ENCODE results near the gene A2M. TPM values are rescaled to one million over a fixed set of nuclear protein-coding genes. Genes with fewer than 3 reads are reported as not detected.

The A2M gene
- polyA plus RNA-seq, 1 experiment = 171 TPM

GRCh38 chr12:9103050-9103849 lies 12.5 kb downstream of the A2M start:
- POLR2A ChIA-PET = no interaction called here
- CTCF ChIA-PET = no interaction called here
- Histone ChIP-seq H3K4me3 (ENCODE audit: low read depth, low read length) (no peak overlapping the region), H3K36me3 (ENCODE audit: control insufficient read depth, insufficient read depth, low read length) (no peaks in the 10 kb centered on the region), H3K27me3 (ENCODE audit: control insufficient read depth, insufficient read depth, low read length) (no peaks in the 10 kb centered on the region)
- TF ChIP-seq CTCF (IDR thresholded peaks at IDR 0.05; ENCODE audit: insufficient read depth, low read depth, low read length) = no peak
- no peak for DNase-seq (ENCODE audit: low read depth)

- DNase-seq (ENCODE audit: low read depth) = no peak
- POLR2A ChIA-PET = no interaction called here
- no peak overlapping the region for H3K4me3 ChIP-seq (ENCODE audit: low read depth, low read length)
- H3K27me3 ChIP-seq (ENCODE audit: control insufficient read depth, insufficient read depth, low read length) = no peaks in the 10 kb centered on the region
- CTCF ChIA-PET = interaction anchor here (0.6 kb wide), 1 partner anchor 13 kb away, joined by 3 read pairs; no protein-coding TSS in a partner anchor
- no peak for TF ChIP-seq CTCF (IDR thresholded peaks at IDR 0.05; ENCODE audit: insufficient read depth, low read depth, low read length)
- no peaks in the 10 kb centered on the region for H3K36me3 ChIP-seq (ENCODE audit: control insufficient read depth, insufficient read depth, low read length)
These were observed 14.6 kb downstream of the A2M start for GRCh38 chr12:9101018-9101687.

- H3K4me3 ChIP-seq (ENCODE audit: low read depth, low read length) = no peak overlapping the region
- no peak for TF ChIP-seq CTCF (IDR thresholded peaks at IDR 0.05; ENCODE audit: insufficient read depth, low read depth, low read length)
- ChIA-PET POLR2A (no interaction called here), CTCF (no interaction called here)
- H3K27me3 ChIP-seq (ENCODE audit: control insufficient read depth, insufficient read depth, low read length) = no peaks in the 10 kb centered on the region
- DNase-seq (ENCODE audit: low read depth) = no peak
- no peaks in the 10 kb centered on the region for H3K36me3 ChIP-seq (ENCODE audit: control insufficient read depth, insufficient read depth, low read length)
These were observed 16.0 kb downstream of the A2M start for GRCh38 chr12:9099552-9100190.

- CTCF ChIA-PET = interaction anchor here (0.7 kb wide), 1 partner anchor 20 kb away, joined by 3 read pairs; no protein-coding TSS in a partner anchor
- DNase-seq (ENCODE audit: low read depth) = no peak
- TF ChIP-seq CTCF (IDR thresholded peaks at IDR 0.05; ENCODE audit: insufficient read depth, low read depth, low read length) = no peak
- Histone ChIP-seq H3K27me3 (ENCODE audit: control insufficient read depth, insufficient read depth, low read length) (no peaks in the 10 kb centered on the region), H3K36me3 (ENCODE audit: control insufficient read depth, insufficient read depth, low read length) (no peaks in the 10 kb centered on the region), H3K4me3 (ENCODE audit: low read depth, low read length) (no peak overlapping the region)
- POLR2A ChIA-PET = no interaction called here
These were observed 17.2 kb downstream of the A2M start for GRCh38 chr12:9098463-9099026.

GRCh38 chr12:9098115-9098452 lies 17.6 kb downstream of the A2M start:
- no peak for DNase-seq (ENCODE audit: low read depth)
- no peaks in the 10 kb centered on the region for H3K27me3 ChIP-seq (ENCODE audit: control insufficient read depth, insufficient read depth, low read length)
- ChIA-PET POLR2A (no interaction called here), CTCF (interaction anchor here (0.7 kb wide), 1 partner anchor 19 kb away, joined by 3 read pairs; no protein-coding TSS in a partner anchor)
- no peak for TF ChIP-seq CTCF (IDR thresholded peaks at IDR 0.05; ENCODE audit: insufficient read depth, low read depth, low read length)
- no peak overlapping the region for H3K4me3 ChIP-seq (ENCODE audit: low read depth, low read length)
- H3K36me3 ChIP-seq (ENCODE audit: control insufficient read depth, insufficient read depth, low read length) = no peaks in the 10 kb centered on the region
